GM12878 (cell line): ENCODE measurements around the gene WDHD1. TPM values are rescaled to one million over a fixed set of nuclear protein-coding genes. Genes with fewer than 3 reads are reported as not detected.

Experiments used
- CBFB ChIP-seq: IDR thresholded peaks from 2 replicates; pipeline ENCODE4 v1.6.1; 2016; ENCODE audit warnings: antibody characterized with exemption, low read depth
- CBX3 ChIP-seq: fragments of 200-600 bp; sonication (generic); IDR thresholded peaks from 2 replicates; pipeline ENCODE4 v1.6.1; 2016; ENCODE audit warnings: low read depth, borderline replicate concordance
- CEBPZ ChIP-seq: fragments of 150-350 bp; IDR thresholded peaks from 2 replicates; pipeline ENCODE4 v1.6.1; 2016; ENCODE audit warnings: low read depth, low read length
- E2F4 ChIP-seq: IDR thresholded peaks from 2 replicates; pipeline ENCODE4 v1.6.1; 2012; ENCODE audit warnings: low read depth, low read length, improper control_type of control experiment
- EED ChIP-seq: sonication (generic); IDR thresholded peaks from 2 replicates; pipeline ENCODE4 v1.6.1; 2016; ENCODE audit warnings: antibody characterized with exemption, low read depth
- GATAD2B ChIP-seq: fragments of 450-650 bp; conservative IDR thresholded peaks from 2 replicates; pipeline ENCODE4 v1.6.1; 2017; ENCODE audit warnings: low read depth, mild to moderate bottlenecking, moderate library complexity
- IKZF2 ChIP-seq, 2 experiments: fragments of 450-650 bp; IDR thresholded peaks; 2 replicates each; pipeline ENCODE4 v1.6.1; 2017; ENCODE audit warnings: mild to moderate bottlenecking in 2 of 2, moderate library complexity in 2 of 2
- IRF5 ChIP-seq: fragments of 450-650 bp; IDR thresholded peaks from 2 replicates; pipeline ENCODE4 v1.6.1; 2017; ENCODE audit warnings: borderline replicate concordance
- NFYA ChIP-seq: IDR thresholded peaks from 2 replicates; pipeline ENCODE4 v1.6.1; 2011; ENCODE audit warnings: low read depth, mild to moderate bottlenecking, low read length, improper control_type of control experiment, borderline replicate concordance
- NFYB ChIP-seq: IDR thresholded peaks from 2 replicates; pipeline ENCODE4 v1.6.1; 2011; ENCODE audit warnings: low read depth, mild to moderate bottlenecking, low read length, improper control_type of control experiment, moderate library complexity; ENCODE audit not compliant: insufficient read depth
- POLR2A ChIP-seq: IDR thresholded peaks from 2 replicates; pipeline ENCODE4 v1.6.1; 2011; ENCODE audit warnings: low read depth, mild to moderate bottlenecking, low read length
- RBBP5 ChIP-seq: fragments of 200-600 bp; sonication (generic); conservative IDR thresholded peaks from 2 replicates; pipeline ENCODE4 v1.6.1; 2016
- RCOR1 ChIP-seq: conservative IDR thresholded peaks from 2 replicates; pipeline ENCODE4 v1.6.1; 2012; ENCODE audit warnings: low read depth, low read length, improper control_type of control experiment
- REST ChIP-seq: IDR thresholded peaks from 2 replicates; pipeline ENCODE4 v1.6.1; 2012; ENCODE audit warnings: mild to moderate bottlenecking, low read depth, low read length
- SP1 ChIP-seq: IDR thresholded peaks from one replicate; pipeline ENCODE4 v1.6.1; 2011; ENCODE audit warnings: low read depth, low read length
- SUPT20H ChIP-seq: IDR thresholded peaks from 2 replicates; pipeline ENCODE4 v1.6.1; 2011; ENCODE audit warnings: low read depth, mild to moderate bottlenecking, low read length, moderate library complexity, borderline replicate concordance; ENCODE audit not compliant: control insufficient read depth
- YY1 ChIP-seq: IDR thresholded peaks from 2 replicates; pipeline ENCODE4 v1.6.1; 2011; ENCODE audit warnings: low read depth, mild to moderate bottlenecking, low read length
- ZBTB33 ChIP-seq: fragments of 450-650 bp; IDR thresholded peaks from 2 replicates; pipeline ENCODE4 v1.6.1; 2017; ENCODE audit warnings: mild to moderate bottlenecking
- ZNF384 ChIP-seq: IDR thresholded peaks from 2 replicates; pipeline ENCODE4 v1.6.1; 2012; ENCODE audit warnings: low read depth, mild to moderate bottlenecking, low read length, improper control_type of control experiment, borderline replicate concordance
- polyA plus RNA-seq, 11 experiments: library from polyadenylated mRNA; depleted of rRNA in 4 of 11; unstranded in 6 of 11; stranded (reverse) in 5 of 11; fragments of >200 nt; fragmentation: Nextera tagmentation in 4 of 11; fragmentation: Illumina TruSeq in 1 of 11; extraction: Ambion mirVana in 4 of 11; extraction: Trizol in 1 of 11; gene quantifications; 1 replicate in 1 of 11; 2 replicates in 10 of 11; pipeline versions ENCODE4 v1.2.1 to v1.2.3, GENCODE V29; 2011 to 2016; ENCODE audit warnings: inconsistent platforms in 2 of 11, missing spikeins in 2 of 11, low read depth in 1 of 11
- total RNA-seq, 4 experiments: library from RNA; depleted of rRNA in 3 of 4; stranded (reverse); fragments of >200 nt in 3 of 4; fragmentation: Illumina TruSeq in 1 of 4; extraction: Trizol in 1 of 4; gene quantifications; 2 replicates each; pipeline versions ENCODE4 v1.2.1 to v1.2.3, GENCODE V29; 2013 to 2021

Gene WDHD1
- total and polyA plus RNA-seq, 10 of the 15 experiments (the other 5 are each of a cell fraction or from before 2014, with no cell fraction given) = 11.3 to 50.5 (median 32.6) TPM

- TF ChIP-seq CEBPZ = no peak
- no peak for TF ChIP-seq RBBP5
- peak; percentile 96 for TF ChIP-seq POLR2A
- TF ChIP-seq ZBTB33 = no peak
- no peak for TF ChIP-seq NFYA
- TF ChIP-seq E2F4 = peak; percentile 80
- TF ChIP-seq SP1 = no peak
- peak; percentile 75; the same call in 1 of the 2 replicates for TF ChIP-seq NFYB
- 0 out of 2 replicates have a peak, but pooled peaks have one; percentile 13 for TF ChIP-seq REST
- peak; percentile 84 to 85 for TF ChIP-seq IKZF2 (IDR thresholded peaks at IDR 0.05)
- TF ChIP-seq SUPT20H = no peak
- TF ChIP-seq IRF5 = no peak
- TF ChIP-seq CBFB = peak; percentile 39; the same call in 1 of the 2 replicates
- no peak for TF ChIP-seq CBX3
- no peak for TF ChIP-seq RCOR1
- TF ChIP-seq GATAD2B = peak; percentile 96
- peak; percentile 74; the same call in 1 of the 2 replicates for TF ChIP-seq YY1
- peak; percentile 64 for TF ChIP-seq EED
- TF ChIP-seq ZNF384 = no peak
These were observed at the start of gene WDHD1, which contains the start of gene SOCS4 (continued) for GRCh38 chr14:55026793-55027561.
